RWPE1 (cell line): ENCODE measurements around the gene SPNS2.

Source experiments
- CTCF ChIA-PET: fragments of 350-600 bp; sonication (Branson Sonifier 250); formaldehyde crosslinking; extraction: SDS; loops from one replicate; lab custom pipeline; 2021; lab: Yijun Ruan, JAX
- POLR2A ChIA-PET: fragments of 400-600 bp; formaldehyde crosslinking; extraction: SDS; loops from one replicate; lab custom pipeline; 2020; ENCODE audit warnings: antibody characterized with exemption; ENCODE audit not compliant: low non-redundant PET; lab: Yijun Ruan, JAX
- DNase-seq: peaks from one replicate; pipeline ENCODE4 v3.0.0; 2012; ENCODE audit warnings: low spot score
- H3K27ac ChIP-seq: fragments of 450-650 bp; 2 replicates; pipeline ENCODE4 v1.5.1; 2017
- TF ChIP-seq, protein P1 (sequence below): fragments of 450-650 bp; conservative IDR thresholded peaks from 2 replicates; pipeline ENCODE4 v1.5.1; 2017; ENCODE audit warnings: low read depth, mild to moderate bottlenecking

The SPNS2 gene

DNA sequence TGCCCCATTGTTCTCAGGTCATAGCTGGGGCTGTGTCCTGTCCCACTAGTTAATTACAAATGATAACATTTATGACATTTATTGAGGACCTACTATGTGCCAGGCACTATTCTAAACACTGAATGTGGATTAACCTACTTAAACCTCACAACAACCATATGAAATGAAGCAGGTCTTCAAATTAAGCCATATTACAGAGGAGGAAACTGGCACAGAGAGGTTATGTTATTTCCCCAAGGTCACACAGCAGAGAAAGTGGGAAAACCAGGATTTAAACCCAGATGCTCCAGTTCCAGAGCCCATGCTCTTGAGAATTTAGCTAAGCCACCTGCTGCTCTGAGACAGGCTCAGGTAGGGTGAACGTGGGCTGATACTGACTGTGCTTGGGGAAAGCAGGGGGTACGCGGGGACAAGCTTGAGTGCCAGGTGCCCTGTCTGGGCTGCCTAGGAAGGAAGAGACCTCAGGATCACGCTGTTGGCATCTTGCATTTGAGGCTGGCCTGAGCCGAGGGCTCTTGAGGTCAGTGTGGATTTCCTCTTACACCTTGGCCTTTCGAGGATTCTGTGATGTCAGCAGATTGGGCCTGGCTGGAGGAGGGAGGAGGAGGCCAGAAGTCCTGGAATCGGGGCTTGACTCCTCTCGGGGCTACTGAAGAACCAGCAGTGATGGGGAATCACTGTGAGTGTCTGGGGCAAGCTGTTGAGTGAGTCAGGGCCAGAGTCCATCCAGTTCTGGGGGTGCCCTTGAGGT lies 8.9 kb downstream of the SPNS2 start:
- no peak for DNase-seq
- TF ChIP-seq, protein P1, sequence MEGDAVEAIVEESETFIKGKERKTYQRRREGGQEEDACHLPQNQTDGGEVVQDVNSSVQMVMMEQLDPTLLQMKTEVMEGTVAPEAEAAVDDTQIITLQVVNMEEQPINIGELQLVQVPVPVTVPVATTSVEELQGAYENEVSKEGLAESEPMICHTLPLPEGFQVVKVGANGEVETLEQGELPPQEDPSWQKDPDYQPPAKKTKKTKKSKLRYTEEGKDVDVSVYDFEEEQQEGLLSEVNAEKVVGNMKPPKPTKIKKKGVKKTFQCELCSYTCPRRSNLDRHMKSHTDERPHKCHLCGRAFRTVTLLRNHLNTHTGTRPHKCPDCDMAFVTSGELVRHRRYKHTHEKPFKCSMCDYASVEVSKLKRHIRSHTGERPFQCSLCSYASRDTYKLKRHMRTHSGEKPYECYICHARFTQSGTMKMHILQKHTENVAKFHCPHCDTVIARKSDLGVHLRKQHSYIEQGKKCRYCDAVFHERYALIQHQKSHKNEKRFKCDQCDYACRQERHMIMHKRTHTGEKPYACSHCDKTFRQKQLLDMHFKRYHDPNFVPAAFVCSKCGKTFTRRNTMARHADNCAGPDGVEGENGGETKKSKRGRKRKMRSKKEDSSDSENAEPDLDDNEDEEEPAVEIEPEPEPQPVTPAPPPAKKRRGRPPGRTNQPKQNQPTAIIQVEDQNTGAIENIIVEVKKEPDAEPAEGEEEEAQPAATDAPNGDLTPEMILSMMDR = no peak
- ChIA-PET POLR2A (no interaction called here), CTCF (no interaction called here)
- no peak overlapping the region for H3K27ac ChIP-seq

DNA sequence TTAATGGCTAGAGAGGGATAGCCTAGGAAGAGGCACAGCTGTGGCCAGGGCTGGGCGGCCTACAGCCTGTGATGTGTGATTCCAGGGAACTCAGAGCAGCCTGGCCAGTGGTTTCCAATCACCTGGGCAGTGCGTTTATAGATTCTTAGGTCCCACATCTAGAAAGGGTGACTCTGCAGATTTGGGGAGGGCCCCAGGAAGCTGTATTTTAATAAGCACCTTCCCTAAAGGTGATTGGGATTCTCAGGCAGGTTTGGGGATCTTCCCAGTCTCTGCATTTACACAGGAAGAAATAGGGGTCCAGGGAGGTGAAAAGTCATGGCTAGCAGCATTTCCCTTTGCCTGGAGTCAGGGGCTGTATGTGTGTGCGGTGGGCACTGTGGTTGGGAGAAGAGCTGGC lies 9.5 kb downstream of the SPNS2 start:
- POLR2A ChIA-PET = no interaction called here
- CTCF ChIA-PET = interaction anchor here (0.6 kb wide), 1 partner anchor 10 kb away, joined by 3 read pairs; no protein-coding TSS in a partner anchor
- TF ChIP-seq, protein P1 = no peak
- no peak for DNase-seq
- H3K27ac ChIP-seq = no peak overlapping the region

DNA sequence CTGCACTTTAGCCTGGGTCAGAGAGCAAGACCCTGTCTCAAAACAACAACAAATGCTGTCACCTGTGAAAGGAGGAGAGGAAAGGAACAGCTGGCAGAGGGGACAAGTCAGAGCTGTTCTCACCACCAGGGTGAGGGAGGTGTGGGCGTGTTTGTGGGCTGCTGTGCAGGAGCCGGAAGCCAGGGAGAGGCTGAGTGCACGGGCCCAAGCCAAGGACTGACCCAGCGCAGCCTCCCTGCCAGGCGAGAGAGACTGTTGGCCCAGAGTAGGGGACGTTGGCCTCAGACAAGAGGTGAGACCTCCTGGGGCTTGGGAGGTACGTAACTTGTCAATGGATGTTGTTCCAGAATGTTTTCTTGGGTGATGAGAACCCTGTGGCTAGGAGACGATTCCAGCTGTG lies 10.7 kb downstream of the SPNS2 start:
- H3K27ac ChIP-seq = no peak overlapping the region
- DNase-seq = no peak
- POLR2A ChIA-PET = interaction anchor here (0.6 kb wide), 1 partner anchor 365 kb away, joined by 4 read pairs; no protein-coding TSS in a partner anchor
- CTCF ChIA-PET = no interaction called here
- TF ChIP-seq, protein P1 = no peak

DNA sequence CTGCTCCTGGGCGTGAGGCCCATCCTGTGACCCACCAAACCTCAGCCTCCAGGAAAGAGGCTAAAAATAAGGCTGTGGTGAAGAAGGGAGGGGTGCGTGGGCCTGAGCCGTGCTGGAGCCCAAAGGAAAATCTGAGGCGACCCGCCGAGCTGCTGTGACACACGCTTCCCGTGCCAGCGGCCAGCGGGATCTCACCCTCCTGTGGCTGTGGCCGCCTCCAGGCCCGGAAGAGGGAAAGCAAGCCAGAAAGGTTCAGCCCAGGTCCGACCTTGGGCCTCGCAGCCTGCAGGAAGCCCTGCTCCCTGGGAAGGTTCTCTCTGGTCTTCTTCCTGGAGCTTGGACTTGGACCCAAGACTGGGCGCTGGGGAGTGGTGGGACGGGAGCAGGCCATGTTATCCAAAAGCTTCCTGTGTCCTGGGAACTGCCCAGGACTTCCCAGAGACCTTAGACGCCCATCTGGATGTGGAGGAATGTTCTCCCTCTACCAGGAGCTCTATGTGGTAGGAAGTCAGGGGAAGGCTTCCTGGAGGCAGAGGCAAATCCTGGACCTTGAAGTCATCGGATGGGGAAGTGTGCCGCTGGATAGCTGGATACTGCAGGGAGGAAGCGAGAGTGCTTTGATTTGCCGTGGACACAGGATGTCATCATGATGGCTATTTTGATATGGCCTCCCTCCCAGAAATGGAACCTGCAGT lies 11.4 kb downstream of the SPNS2 start:
- CTCF ChIA-PET = interaction anchor here (1.1 kb wide), 1 partner anchor 90 kb away, joined by 5 read pairs; no protein-coding TSS in a partner anchor
- no peak for DNase-seq
- POLR2A ChIA-PET = interaction anchor here (0.6 kb wide), 1 partner anchor 406 kb away, joined by 3 read pairs; no protein-coding TSS in a partner anchor

DNA sequence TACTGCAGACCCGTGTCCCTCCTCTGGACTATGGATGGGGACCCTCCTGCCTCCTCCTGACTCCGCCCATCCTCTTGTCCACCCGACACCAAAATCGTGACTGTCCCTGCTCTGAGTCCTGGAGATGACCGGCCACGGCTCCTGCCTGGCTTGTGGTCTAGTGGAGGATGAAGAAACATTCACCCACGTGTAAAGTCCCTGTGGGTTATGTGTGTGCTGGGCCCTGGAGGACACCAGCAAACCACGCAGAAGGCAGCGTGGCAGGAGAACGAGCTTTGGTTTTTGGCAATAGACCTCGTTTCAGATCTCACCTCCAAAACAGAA lies 11.9 kb downstream of the SPNS2 start:
- no peak overlapping the region for H3K27ac ChIP-seq
- TF ChIP-seq, protein P1 = no peak
- ChIA-PET POLR2A (interaction anchor here (0.6 kb wide), 1 partner anchor 406 kb away, joined by 3 read pairs; no protein-coding TSS in a partner anchor), CTCF (interaction anchor here (0.7 to 1.1 kb wide), 2 partner anchors 90 to 109 kb away, joined by 5 read pairs; no protein-coding TSS in a partner anchor)
- DNase-seq = no peak

More for the DNA sequence above, 11.4 kb downstream of the SPNS2 start:
- TF ChIP-seq, protein P1 = no peak
- H3K27ac ChIP-seq = no peak overlapping the region

DNA sequence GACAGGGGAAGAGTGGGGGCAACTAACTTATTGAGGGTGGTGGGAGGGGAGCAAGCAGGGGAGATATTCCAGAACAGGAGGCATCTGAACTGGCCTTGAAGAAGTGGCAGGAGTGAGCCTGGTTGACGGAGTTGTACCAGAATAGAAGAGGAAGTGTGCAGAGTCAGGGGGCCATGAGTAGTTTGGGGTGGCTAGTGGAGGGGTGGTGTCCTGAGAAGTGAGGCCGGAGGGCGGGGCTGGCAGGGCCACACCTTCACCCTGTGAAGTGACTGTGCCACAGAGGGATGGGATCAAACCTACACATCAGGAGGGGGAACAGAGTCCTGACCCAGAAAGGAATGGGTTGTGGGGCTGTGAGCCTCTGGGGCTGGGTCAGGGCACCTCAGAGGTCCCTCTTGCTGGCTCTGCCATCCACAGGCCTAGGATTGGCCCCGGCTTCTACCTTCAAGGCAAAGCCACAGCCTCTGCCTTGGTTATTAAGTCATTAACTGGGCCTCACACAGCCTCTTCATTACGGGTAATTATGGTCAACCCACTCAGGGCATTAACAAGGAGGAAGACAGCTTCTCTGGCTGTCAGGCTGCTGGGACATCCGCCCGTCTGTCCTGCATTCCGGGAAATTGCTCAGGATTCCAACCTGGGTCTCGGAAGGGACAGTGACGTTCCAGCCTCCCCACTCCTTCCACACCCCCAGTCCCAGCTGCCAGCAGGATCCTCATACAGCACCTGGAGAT lies 12.7 kb downstream of the SPNS2 start:
- H3K27ac ChIP-seq = no peak overlapping the region
- TF ChIP-seq, protein P1 = no peak
- DNase-seq = no peak
- ChIA-PET CTCF (interaction anchor here (0.6 to 0.7 kb wide), 2 partner anchors 108 to 130 kb away, joined by 3 to 5 read pairs; partner anchors contain the start of gene ALOX15), POLR2A (no interaction called here)
